Mesenteric fat pad (tissue), 1 donor: ENCODE data around the gene C1orf105. TPM values are rescaled to one million over a fixed set of nuclear protein-coding genes. Genes with fewer than 3 reads are reported as not detected.

Source experiments
- total RNA-seq: library from RNA; stranded (reverse); fragmentation: NEBNext Ultra II Directional; extraction: Animal tissue kit (Norgen Biotek cat#: 25700); gene quantifications from one replicate; pipeline ENCODE4 v1.2.1, GENCODE V29; 2021
- donor health status: DM: yes; HTN: yes; CAD: no.

C1orf105 gene
- total RNA-seq, 1 donor from 2014 or later: not detected

Other genes with a start within 250 kb of the C1orf105 start
- 16.6 TPM for gene PIGC, start 23.4 kb downstream of the C1orf105 start, total RNA-seq
- gene SUCO, start 112.5 kb downstream of the C1orf105 start, total RNA-seq: 22.1 TPM
- gene FASLG, start 238.4 kb downstream of the C1orf105 start, total RNA-seq: not detected